HG03097 (cell line): ENCODE measurements around the gene ZFYVE1.
"Not testable (repeated sequence)": the region's sequence is repeated elsewhere in the genome, so short reads cannot be mapped to it uniquely, and the experiment has no call there.

Experiments used
- ATAC-seq: cut with Tn5 transposase; IDR thresholded peaks from one replicate; pipeline ENCODE4 v1.9.1; 2021; ENCODE audit not compliant: unreplicated experiment, low FRiP score

Gene ZFYVE1

DNA sequence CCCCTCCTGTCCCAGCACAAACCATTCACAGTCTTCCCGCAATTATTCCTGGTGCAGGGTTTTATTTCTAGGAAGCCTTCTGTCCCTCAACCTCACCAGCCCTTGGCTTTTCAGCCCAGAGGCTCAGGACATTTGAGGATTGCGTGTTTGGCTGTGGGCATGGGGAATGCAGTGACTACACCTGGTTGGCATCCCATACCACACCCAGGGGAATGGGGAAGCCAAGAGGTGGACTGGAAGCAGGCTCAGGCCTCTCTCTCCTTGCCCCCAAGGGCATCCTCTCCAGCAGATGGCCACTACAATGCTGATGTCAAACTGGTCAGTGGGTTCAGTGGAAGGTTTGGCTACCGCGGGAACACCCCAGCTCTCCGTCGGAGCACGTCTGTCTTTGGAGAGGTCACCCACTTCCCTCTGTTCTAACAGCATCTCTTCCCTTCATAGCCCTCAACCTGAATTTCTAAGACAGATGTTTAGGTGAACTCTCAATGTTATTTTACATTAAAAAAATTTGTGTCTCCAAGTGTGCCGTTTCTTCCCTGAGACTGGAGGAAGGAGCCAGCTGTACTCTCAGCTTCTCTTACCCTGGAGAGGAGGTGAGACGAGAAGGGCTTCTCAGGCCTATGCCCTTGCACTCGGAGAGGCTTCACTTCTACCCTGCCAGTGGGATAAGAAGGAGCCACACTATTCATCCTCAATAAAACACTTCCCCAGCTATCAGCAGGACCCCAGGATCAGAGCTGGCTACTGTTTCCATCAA is 65.1 kb downstream of the ZFYVE1 start:
- no peak for ATAC-seq

DNA sequence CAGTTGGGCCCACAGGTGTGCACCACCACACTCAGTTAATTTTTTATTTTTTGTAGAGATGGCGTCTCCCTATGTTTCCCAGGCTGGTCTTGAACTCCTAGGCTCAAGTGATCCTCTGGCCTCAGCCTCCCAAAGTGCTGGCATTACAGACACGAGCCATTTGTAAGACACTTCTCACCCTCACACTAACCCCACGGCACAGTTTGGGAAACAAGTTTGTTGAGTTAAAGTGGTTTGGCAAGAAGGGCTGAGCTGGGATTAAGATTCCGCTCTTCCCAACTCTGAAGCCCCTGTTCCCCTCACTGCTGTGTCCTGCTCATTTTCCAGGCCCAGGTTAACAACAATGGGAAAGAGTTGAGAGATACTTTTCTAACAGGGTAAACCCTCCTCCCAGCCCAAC is 65.9 kb downstream of the ZFYVE1 start:
- not testable (repeated sequence) for ATAC-seq

DNA sequence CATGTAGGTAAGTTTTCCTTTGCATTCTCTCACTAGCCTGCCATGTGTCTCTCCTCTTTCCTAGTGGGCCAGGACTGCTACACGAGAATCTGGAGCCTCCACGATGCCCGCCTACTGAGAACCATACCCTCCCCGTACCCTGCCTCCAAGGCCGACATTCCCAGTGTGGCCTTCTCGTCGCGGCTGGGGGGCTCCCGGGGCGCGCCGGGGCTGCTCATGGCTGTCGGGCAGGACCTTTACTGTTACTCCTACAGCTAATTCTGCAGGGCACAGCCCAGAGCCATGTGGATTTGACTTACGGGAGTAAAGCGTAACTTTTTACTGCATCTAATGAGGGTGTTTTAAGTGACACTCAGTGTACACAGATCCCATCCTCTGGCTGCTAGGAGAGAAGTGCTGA is 68.4 kb downstream of the ZFYVE1 start:
- no peak for ATAC-seq

- no peak for ATAC-seq
Measured at GRCh38 chr14:72957213-72957612, 69.7 kb downstream of the ZFYVE1 start.

DNA sequence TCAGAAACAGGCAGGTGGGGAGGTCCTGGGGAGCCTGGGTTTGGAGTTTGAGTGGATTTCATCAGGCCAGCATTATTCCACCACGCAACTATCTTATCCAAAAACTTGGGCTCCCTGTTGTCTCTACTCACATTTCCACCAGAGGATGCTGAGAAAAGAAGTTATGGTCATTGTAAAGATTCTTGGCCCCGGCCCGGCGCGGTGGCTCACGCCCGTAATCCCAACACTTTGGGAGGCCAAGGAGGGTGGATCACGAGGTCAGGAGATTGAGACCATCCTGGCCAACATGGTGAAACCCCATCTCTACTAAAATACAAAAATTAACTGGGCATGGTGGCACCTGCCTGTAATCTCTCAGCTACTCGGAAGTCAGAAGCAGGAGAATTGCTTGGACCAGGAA is 70.2 kb downstream of the ZFYVE1 start:
- ATAC-seq = not testable (repeated sequence)

DNA sequence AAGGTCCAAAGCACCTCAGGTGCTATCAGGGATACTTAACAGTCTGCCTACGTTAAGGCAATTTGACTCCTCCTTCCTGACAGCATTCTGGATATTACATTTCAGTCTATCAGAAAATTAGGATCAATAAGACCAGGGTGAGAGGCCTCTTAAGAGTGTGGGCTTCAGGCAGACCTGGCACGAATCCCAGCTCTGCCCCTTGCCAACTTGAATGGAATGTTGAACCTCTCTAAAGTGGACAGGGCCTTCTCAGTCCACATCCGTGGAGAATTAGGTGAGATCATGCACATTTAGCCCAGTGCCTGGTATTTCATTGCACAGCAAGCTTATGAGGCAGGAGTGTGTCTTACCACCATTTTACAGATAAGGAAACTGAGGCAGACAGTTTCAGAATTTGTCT is 74.7 kb downstream of the ZFYVE1 start:
- ATAC-seq = no peak

DNA sequence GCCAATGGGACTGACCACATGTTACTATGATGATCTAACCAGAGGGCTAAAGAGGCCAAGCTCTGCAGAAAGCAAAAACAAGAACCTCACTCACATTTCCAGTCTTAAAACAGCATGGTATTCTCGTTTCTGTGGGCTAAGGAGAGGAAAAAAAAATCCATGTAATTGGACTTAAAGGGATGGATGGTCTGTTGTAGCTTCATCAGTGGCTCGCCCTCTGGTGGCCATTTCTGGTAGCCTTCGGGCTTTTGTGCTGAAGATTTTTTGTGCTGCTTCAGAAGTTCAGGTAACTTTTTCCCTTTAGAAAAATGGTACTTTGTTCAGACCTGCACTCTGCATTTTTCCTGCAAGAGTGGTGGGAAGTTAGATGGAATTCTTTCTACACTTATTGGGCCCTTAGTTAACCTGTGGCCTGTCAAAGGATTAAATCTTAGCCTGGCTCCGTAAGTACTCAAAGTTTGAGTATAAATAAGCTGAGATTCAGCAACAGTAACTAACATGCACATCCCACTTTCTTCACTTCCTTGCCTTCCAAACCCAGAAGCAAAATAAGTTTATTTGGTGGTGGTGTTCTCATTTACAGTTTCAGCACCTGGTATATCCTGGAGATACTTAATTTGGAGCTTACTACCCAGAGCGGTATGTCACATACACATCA is 78.3 kb downstream of the ZFYVE1 start:
- ATAC-seq = no peak

DNA sequence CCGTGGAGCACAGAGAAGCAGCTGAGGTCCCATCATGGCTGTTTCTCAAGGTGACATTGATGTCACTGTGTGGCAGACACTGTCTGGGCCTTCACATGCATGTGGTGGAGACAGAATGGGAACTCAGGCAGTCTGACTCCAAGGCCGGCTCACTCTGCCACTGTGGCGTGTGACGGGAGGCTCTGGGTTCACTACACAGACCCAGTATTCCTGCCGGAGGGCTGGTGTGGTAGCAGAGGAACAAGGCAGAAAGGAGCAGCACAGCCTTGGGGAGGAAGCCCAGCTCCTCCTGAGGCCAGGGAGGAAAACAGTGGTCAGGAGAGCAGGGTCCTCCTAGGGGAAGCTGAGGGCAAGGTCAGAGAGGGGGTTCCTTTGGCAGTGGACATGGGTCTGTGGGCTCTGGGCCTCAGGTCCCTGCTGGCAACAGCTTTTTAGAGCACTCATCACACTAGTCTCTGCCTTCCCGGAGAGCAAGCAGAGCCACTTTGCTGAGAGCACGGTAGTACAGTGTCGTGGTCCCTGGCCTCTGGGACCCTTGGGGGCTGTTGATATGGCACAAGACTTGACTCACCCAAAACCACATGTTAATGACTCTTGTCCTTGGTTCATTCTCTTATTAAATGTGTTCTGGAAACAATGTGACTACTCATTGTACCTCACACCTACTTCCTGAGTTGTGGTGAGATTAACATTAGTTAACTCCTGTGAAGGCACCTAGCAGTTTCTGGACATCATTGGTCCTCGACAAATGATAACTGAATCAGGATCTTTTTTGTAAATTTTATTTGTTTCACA is 79.3 kb downstream of the ZFYVE1 start:
- ATAC-seq = no peak

DNA sequence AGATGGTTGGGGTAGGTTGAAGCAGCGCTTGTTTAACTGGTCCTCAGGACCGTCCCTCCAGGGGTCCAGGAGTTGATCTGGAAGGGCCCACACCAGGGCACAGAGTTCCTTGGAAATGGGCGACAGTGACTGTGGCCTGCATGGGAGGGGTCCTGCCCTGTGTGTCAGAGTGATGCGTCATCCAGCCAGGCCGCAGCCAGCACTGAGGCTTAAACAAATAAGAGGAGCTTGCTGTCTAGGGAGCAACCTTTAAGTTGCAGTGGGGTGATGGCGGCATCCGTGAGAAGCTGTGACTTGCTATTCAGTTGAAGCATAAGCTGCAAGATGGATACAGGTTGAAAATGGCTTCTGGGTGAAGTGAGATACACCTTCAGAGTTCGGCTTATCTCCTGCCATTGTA is 80.4 kb downstream of the ZFYVE1 start:
- ATAC-seq = no peak

DNA sequence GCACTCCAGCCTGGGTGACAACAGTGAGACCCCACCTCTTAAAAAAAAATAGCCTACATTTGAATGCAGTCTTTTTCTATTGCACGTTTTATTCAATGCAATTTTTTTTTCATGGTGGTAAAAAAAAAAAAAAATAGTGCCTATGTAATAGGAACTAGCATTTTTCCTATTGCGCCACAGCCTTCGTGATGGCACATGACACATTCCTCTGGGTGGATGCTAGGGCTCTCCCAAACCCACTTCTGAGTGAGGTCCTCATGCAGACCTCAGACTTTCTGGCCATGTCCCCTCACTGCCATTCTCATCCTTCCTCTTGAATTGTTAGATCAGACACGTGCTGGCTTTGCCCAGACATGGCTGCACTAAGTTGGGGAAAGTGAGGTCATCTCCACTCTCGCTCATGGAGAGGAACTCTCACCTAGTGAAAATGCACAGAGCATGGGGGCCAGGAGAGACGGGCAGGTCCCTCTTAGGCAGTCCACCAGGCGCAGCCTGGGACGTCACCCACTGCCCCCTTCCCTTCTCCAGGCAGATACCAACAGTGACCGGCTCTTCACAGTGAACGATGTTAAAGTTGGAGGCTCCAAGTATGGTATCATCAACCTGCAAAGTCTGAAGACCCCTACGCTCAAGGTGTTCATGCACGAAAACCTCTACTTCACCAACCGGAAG is 81.4 kb downstream of the ZFYVE1 start:
- ATAC-seq = no peak

DNA sequence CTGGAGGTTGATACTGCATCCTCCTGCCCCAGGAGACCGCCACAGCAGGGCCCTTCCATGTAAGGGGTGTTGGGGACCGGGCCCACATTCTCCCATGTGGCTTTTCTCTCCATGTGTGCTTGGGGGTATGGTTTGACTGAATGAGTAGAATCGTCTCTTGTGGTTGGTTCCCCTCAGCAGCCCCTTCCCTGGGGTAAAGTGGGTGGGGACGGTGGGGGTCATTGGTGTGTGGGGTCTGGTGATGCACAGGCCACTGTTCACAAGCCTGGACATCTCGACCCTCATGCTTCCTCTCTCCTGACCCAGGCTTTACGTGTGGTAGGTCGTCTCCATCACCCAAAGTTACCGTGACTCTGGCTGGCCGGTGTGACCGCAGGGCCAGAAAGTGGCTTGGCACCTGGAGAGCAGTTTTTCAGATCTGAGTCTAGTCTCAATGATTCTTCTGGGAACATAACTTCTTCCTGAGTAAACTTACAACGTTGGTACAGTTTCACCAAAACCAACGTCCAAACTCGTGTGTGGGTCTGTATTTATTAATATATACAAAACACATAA is 83.0 kb downstream of the ZFYVE1 start:
- ATAC-seq = no peak

DNA sequence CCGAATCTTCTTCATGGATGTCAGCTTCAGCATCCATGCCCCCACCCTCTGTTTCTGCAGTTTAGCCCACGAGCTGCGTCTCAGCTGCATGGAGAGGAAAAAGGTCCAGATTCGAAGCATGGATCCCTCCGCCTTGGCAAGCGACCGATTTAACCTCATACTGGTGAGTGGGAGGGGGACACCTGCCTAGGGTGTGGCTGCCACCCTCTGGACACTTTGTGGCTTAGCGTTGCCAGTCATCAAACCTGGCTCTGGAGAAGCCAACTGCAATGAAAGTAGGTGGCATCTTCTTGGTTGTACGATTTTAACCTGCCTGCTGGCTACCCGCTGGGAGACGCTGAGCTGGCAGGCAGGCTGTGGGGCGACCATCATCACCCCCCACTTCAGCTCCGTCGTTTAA is 84.0 kb downstream of the ZFYVE1 start:
- no peak for ATAC-seq

GRCh38 chr14:72941286-72941985 is 85.5 kb downstream of the ZFYVE1 start:
- ATAC-seq = no peak

- no peak for ATAC-seq
Measured at GRCh38 chr14:72939630-72940029, 87.3 kb downstream of the ZFYVE1 start.

- ATAC-seq = no peak
Measured at GRCh38 chr14:72932893-72933292, 94.0 kb downstream of the ZFYVE1 start.

DNA sequence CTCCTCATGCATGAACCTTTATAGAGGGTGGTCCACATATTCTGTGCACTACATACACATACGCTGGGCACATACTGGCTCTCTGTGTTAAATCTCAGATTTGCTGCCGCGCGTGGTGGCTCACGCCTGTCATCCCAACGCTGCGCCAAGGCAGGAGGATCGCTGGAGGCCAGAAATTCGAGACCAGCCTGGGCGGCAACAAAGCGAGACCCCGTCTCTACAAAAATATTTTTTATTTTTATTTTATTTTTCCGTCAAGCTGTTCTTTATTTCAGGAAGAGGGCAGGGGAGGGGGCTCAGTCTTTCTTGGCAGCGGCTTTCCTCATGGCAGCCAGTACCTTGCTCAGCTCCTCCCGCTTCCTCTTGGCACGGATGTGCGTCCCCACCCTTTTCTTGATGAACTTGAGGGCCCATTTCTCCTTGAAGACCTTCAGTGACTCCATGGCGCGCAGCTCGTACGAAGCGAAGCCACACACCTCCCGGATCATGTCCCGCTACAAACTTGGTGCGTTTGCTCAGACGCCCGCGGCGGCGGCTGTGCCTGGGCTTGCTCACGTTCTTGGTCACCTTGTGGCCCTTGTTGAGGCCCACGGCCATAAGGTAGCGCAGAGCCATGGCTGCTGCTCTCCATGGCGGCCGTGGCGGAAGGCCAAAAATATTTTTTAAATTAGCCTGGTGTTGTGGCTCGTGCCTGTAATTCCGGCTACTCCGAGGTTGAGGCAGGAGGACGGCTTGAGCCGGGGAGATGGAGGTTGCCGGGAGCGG is 97.4 kb downstream of the ZFYVE1 start:
- no peak for ATAC-seq

DNA sequence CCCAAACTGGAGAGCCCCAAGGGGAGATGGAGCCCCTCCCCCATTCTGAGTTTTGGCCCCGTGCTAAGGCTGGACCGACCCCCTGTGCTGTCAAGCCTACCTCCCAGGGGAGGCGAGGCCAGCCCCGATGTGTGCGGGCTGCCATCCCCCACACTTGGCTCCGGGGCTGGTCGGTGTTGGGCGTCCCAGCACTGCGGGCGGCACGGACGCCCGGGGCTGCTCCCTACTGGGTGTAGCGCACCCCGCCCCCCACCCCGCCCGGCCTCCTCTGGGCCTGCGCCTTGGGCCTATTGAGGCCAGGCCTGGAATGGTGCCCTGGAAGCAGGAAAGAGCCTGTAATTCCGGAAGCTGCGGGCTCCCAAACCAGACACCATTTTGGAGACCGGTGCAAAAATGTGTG is 98.0 kb downstream of the ZFYVE1 start:
- ATAC-seq = no peak

DNA sequence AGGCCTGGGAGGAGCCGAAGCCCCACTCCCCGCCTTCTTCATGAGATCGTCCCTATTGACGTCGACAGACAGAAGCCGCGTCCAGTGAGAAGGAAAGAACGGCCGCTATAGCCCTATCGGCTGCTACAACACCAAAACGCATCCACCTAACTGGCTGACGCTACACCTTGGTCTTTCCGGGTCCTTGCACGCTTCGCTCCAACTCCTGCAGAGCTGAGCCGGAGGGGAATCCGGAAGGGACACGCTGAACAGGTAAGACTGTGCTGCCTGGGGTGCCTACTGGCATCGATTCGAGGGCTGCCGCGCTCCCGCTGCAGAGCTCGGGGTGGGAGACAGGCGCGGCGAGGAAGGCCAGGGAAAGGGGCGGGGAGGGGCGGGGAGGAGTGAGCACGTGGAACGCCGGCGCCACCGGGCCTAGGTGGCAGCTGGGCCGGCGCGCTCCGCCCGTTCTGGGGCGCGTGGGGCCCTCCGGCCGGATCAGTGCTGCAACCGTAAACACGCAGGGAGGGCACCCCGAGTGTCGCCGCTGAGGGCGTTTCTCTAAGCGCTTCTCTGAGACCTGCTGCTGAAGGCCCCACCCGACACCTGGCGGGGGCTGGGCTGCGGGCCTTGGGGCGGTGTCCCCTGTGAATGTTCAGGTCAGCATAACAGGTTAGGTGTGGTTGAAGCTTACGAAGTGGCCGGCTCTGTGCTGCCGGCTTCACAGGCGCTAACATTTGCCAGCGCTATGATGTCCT is 100.4 kb downstream of the ZFYVE1 start, which contains the start of gene DCAF4:
Gene DCAF4 (plus strand): TSS at position 173 of the 737 bp plus-strand sequence. CDS start 11,515 bp downstream, outside the sequence.
- peak; percentile 92 for ATAC-seq
